Stimulated activated naive CD4-positive, alpha-beta T cell (primary cell): ENCODE data around the gene PHF23.

Experiments used
- DNase-seq, 6 experiments: peaks; one replicate each; lab custom pipeline; 2025; lab: John Stamatoyannopoulos, UW

The PHF23 gene

DNA sequence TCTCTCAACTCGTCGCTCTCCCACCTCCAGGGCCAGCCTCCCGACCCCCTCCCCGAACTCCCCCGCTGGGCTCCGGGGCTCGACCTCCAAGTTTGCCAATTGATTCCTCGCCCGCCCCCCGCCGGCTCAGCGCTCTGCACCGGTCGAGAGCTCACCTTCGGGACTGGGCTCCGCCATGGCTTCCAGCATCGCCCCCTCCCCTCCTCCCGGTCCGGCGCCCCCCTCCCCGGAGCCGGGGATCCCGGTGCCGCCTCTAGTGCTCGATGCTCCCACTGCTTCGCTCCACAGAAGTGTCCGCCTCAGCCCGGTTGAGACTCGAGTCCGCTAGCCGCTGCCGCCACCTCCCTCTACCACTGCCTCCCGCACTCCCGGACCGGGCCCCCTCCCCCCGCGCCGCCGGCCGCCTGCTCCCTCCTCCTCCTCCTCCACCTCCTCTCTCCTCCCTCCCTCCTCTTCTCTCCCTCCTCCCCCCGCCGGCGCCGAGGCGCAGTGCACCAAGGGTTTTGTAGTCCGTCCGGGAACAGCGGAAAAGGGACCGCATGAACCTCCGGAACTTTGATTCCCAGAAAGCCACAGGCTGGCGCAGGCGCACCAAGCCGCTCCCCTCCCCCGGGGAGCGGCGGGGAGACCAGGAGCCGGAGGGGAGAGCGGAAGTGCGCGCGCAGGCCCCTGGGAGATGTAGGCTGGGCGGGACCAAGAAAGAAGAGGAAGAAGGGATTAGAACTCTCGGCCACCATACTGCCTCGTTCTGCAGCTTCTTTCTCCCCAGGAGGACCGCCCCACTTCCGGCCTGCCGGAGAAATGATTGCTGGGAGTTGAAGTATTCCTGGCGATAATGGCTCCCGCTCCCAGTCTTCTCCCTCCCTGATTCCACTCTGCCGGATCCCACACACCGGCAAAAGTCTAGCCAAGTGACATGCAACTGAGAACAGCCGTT is at the start of gene PHF23:
Gene PHF23, minus strand, starts transcription at position 367 of the 937 bp plus-strand sequence. Its CDS starts 178 bp downstream, at position 189.
- DNase-seq = peak; percentile 92 to 98 (median 96)

DNA sequence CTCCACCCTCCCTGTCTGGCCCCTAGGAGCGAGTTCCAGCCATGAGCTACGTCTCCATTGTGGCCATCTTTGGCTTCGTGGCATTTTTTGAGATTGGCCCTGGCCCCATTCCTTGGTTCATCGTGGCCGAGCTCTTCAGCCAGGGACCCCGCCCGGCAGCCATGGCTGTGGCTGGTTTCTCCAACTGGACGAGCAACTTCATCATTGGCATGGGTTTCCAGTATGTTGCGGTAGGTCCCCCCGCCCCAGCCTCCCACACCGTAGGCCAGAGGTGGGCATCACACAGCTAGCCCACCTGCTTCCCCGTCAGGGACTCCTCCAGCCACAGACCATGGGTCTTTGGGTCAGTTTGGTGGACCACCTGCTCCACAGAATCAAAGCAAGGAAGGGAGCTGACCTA is 46.4 kb upstream of the PHF23 start:
- no peak for DNase-seq

DNA sequence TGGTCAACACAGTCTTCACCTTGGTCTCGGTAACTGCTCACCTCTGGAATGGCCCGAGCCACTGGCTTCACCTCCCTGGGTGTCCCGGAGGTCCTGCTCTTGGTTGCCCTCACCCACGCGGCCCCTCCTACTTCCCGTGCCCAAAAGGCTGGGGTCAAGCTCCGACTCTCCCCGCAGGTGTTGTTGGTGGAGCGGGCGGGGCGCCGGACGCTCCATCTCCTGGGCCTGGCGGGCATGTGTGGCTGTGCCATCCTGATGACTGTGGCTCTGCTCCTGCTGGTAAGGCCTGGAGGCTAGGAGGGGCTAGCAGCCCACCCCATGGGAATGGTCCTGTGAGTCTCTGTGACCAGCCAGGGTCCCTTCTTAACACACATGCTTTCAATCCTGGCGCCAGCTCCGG is 45.7 kb upstream of the PHF23 start:
- no peak for DNase-seq

DNA sequence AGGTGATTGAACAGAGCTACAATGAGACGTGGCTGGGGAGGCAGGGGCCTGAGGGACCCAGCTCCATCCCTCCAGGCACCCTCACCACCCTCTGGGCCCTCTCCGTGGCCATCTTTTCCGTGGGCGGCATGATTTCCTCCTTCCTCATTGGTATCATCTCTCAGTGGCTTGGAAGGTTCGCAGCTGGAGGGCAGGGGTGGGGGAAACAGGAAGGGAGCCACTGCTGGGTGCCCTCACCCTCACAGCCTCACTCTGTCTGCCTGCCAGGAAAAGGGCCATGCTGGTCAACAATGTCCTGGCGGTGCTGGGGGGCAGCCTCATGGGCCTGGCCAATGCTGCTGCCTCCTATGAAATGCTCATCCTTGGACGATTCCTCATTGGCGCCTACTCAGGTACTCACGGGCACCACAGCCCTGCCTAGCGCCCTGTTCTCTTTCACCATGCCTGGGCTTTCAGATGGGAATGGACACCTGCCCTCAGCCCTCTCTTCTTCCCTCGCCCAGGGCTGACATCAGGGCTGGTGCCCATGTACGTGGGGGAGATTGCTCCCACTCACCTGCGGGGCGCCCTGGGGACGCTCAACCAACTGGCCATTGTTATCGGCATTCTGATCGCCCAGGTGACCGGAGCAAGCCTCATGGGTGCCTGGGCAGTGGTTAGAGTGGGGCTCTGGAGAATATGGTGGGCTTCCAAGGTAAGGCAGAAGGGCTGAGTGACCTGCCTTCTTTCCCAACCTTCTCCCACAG is 44.4 kb upstream of the PHF23 start:
- DNase-seq = no peak

DNA sequence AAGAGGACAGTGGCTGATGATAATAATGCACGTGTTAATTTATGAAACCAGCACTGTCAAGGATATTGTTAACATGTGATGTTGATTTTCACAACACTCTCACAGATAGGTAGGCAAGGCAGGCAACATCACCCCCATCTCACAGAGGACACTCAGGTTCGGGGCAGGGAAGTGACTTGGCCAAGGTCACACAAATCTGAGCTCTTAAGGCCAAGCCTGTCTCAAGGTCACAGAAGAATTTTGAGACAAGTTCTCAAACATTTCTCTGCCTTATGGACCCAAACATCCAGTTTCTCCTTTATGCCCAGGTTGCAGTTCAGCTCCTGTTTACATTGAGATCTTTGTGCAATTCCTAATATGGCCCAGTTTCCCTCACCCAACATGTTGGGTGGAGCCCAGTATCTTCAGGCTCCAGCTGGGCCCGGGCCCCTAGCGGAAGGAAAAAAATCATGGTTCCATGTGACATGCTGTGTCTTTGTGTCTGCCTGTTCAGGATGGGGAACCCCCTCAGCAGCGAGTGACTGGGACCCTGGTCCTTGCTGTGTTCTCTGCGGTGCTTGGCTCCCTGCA is 43.6 kb upstream of the PHF23 start:
- no peak for DNase-seq

DNA sequence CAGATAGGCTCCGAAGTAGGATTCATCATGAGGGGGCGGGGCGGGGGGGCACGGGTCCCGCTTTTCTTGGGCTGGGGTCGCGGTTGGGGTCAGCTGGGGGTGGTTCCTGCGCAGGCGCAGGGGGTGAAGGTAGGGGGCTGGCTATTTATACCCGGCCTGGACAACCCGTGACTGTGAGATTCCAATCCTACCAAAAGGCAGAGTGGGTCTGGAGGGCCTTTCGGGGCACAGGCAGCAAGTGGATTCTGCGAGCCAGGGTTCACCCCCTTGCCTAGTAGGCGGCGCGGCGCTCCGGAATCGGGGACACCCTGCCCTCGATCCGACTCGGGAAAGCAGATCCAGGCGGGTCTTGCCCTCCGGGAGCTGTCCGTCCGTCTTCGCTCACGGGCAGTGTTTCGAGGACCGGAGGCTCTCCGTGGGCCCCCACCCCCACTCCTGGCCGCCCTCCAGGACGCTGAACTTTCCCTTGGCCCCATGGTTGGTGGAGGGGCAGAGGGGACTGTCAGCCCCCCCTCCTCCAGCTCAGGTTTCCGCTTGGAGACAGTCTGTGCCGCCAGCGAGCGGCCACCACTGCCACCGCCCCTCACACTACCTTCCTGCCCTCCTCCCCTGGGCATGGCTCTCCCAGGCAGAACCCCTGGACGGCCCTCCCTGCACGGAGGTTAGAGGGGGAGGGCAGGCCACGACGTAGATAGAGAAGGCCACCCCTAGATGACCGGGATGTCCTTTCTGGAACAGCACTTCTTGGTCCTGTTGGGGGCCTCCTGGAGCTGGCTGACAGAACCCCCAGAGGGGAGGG is 42.9 kb upstream of the PHF23 start:
- peak in 1 of 6 experiments; percentile 31 for DNase-seq

DNA sequence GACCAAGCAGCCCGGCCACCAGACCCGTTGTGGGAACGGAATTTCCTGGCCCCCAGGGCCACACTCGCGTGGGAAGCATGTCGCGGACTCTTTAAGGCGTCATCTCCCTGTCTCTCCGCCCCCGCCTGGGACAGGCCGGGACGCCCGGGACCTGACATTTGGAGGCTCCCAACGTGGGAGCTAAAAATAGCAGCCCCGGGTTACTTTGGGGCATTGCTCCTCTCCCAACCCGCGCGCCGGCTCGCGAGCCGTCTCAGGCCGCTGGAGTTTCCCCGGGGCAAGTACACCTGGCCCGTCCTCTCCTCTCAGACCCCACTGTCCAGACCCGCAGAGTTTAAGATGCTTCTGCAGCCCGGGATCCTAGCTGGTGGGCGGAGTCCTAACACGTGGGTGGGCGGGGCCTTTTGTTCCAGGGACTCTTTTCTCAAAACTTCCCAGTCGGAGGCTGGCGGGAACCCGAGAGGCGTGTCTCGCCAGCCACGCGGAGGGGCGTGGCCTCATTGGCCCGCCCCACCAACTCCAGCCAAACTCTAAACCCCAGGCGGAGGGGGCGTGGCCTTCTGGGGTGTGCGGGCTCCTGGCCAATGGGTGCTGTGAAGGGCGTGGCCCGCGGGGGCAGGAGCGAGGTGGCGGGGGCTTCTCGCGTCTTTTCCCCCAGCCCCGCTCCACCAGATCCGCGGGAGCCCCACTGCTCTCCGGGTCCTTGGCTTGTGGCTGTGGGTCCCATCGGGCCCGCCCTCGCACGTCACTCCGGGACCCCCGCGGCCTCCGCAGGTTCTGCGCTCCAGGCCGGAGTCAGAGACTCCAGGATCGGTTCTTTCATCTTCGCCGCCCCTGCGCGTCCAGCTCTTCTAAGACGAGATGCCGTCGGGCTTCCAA is 42.1 kb upstream of the PHF23 start, which contains the start of gene SLC2A4:
Gene SLC2A4, plus strand, starts transcription at position 645 of the 879 bp plus-strand sequence. Its CDS starts 217 bp downstream, at position 862.
- peak; percentile 27 to 83 (median 70) for DNase-seq

DNA sequence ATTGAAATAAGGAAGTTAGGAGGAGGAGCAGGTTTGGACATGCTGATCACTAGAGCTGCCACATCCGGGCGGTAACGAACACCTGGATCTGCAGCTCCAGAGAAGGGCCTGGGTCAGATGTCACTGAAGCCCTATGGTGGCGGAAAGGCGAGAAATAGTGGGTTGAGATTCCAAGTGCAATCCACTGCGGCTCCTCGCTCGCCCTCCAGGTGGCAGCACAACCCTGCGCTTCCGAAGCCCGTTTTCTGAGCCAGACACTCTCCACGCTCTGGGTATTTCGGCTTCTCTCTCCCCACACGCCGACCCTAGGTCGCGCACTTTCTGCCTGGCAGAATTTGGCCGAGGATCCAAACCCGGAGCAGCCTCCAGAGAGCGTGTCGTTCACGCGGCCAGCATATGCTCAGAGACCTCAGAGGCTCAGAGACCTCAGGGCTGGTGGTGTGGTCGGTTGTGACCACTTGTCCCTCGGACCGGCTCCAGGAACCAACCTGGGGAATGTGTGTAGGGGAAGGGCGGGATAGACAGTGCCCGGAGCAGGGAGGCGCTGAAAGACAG is 41.3 kb upstream of the PHF23 start:
- DNase-seq = peak; percentile 70 to 88 (median 78)

DNA sequence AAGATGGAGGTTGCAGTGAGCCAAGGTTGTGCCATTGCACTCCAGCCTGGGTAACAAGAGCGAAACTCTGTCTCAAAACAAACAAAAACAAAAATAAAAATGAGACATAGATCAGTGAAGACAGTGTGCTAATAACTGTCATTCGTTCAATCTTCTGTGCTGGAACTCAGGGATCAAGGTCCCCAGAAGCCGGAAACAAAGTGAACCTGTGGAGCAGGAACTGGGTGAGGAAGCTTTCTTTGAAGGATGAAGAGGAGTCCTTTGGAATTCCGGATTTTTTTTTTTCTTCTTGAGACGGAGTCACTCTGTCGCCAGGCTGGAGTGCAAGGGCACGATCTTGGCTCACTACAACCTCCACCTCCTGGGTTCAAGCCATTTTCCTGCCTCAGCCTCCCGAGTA is 40.2 kb upstream of the PHF23 start:
- DNase-seq = no peak

DNA sequence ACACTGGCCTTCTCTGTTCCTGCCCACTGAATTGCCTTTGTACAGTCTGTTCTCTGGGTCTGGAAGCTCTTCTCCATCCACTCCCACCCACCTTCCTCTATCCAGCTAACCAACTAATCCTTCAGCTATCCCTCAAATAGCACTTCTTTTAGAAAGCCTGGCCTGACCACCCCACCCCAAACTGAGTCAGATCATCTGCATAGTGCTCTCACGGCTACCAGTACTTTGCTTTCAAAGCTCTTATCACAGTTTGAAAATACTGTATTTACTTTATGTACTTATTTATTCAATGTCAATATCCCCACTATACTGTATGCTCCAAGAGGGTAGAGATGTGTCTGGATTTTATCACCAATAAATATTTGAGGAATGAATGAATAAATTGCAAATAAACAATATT is 27.5 kb upstream of the PHF23 start:
- no peak for DNase-seq

DNA sequence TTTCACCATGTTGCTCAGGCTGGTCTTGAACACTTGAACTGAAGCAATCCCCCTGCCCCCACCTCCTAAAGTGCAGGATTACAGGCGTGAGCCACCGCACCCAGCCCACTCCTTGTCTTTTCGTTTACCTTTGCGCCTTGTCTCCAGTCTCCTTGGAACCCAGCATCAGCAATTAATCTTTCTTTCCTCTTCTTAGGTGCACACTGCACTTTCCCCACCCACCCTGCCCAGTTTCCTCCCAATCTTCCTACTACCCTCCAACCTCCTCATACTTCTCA is 24.5 kb upstream of the PHF23 start:
- DNase-seq = no peak

DNA sequence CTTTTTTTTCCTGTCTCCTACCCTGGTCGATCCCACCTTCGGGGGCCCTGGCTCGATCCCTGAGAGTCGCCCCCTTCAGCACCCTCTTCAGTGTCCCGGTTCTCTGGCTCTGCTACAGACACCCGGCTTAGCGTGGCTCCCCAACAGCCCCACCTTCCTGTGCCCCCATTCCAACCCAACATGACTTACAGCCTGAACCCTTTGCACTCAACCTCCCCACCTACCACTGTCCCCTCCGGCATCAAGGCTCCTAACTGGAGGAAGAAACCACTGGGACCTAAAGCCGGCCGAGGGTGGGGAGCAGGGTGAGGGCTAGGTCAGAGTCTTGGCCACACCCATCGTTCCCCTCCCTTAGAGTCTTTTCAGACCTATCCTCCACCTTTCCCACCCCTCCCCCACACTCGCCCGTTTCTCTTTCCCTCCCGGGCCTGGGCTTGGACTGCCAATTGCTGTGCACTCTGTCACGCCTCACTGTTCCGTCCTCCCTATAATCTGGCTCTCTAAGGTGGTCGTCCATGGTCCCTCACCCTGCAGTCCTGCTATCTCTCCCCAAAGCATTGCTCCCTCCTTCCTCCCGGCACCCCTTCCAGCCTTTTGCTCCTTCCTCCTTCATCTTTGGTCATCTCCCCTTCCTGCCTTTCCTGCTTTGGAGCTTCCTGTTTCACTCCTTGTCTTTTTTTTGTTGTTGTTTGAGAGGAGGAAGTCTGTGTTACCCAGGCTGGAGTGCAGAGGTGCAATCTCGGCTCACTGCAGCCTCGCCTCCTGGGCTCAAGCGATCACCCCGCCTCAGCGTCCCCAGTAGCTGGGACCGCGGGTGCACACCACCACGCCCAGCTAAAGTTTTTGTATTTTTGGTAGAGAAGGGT is 23.9 kb upstream of the PHF23 start:
- peak in 1 of 6 experiments; percentile 39 for DNase-seq

DNA sequence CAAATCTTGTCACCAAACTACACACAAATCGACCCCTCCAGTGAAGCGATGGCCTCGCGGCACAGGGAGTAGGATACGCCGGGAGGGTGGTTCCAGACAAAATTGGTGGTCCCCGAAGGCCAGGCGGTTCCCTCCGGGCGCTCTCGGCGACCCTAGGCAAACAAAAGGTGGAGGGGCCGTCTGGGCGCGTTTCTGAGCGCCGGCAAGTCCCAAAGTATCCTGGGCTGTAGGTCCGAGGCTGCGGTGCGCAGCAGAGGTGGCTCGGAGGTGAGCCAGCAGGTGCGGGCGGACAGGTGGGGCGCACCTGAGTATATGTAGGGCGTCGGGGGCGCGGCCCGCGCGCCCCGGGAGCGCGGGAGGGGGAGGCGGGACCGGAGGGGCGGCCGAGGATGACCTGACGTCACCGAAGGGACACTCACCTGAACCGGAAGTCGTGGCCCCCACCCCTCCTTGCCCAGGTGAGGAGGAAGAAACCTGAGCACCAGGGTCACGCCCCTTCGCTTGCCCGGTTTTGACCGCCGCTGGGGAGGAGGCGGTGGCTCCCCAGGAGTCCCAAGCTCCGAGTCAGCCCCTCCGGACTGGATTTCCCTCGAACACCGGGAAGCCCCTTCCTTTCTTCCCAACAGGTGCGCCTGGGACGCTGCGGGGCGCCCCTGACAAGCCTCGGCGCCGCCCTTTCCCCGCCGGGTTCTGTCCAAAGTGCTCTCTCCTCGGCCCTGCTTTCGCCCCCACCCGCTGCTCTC is 23.1 kb upstream of the PHF23 start, which contains the start of gene CLDN7:
Gene CLDN7, minus strand, starts transcription at position 287 of the 743 bp plus-strand sequence. CDS start 435 bp downstream, outside the sequence.
- peak in 1 of 6 experiments; percentile 39 for DNase-seq

DNA sequence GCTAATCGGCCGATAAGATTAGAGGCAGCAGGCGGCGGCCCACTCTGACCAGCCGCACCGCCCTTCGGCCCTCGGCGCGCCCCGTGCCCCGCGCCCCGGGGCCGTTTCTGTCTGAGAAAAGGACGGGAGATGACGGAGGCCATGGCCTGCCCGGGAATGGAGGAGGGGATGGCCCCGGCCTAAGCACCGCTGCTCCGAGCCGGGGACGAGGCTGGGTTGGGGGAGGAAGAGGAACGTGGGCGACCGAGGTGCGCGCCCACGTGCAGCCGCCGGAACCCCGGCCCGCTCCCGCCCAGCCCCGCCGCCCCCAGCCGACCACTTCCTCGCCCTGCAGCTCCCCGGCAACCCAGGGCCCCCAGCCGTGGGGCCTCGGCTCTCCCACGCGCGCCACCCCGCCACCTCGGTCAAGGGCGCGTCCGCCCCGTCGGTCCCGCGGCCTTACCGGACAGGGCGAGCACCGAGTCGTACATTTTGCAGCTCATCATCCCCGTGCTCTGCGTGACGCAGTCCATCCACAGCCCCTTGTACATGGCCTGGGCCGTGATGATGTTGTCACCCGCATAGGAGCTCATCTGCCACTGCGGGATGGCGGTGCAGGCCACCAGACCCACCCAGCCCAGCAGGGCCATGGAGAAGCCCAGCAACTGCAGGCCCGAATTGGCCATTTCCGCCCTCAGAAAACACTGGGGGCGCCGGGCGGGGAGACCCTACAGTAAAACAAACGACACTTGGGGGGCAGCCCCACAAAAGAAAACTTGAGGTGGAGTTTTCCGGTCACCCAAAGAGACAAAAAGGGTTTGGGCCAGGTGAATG is 22.3 kb upstream of the PHF23 start:
- peak in 1 of 6 experiments; percentile 30 for DNase-seq

DNA sequence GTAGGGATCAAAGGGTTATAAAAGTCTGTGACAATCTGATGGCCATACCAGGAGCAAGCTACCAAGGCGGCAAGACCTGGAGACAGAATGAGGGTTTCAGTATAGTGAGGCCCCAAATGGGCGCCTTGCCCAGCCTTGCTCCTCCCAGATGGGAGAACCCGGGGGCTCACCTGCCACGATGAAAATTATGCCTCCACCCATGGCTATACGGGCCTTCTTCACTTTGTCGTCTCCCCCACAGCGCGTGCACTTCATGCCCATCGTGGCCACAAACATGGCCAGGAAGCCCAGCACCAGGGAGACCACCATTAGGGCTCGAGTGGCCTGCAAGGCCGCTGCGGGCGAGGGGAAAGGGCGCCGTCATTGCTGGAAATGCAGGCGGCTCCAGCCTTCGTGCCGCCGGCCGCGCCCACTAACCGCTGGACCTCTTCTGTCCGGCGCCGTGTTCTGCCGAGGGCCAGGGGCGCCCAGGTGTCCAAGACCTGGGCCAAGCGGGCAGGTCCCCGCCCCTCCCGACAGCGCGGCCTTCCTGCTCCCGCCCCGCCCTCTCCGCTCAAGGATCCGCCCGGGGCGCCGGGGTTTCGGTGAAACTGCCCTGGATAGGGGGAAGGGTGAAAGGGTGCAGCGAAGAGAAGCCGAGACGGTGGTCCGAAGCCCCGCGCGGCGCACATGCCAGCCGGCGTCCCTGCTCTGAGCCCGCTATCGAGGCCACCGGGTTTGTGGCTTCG is 21.6 kb upstream of the PHF23 start:
- peak in 4 of 6 experiments; percentile 29 to 43 (median 36) for DNase-seq

DNA sequence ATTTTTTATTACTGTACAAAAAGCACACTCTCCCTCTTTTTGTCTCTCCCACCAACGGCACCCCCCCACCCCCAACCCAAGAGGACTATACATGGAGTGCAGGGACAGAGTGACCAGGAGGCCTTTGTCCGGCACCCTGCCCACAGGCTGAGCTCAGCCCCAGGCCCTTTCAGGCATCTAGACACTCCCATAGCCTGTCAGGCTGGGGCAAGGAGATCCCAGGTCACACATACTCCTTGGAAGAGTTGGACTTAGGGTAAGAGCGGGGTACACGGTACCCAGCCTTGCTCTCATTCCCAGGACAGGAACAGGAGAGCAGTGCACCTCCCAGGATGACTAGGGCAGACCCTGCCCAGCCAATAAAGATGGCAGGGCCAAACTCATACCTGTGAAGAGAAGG is 20.9 kb upstream of the PHF23 start:
- no peak for DNase-seq

DNA sequence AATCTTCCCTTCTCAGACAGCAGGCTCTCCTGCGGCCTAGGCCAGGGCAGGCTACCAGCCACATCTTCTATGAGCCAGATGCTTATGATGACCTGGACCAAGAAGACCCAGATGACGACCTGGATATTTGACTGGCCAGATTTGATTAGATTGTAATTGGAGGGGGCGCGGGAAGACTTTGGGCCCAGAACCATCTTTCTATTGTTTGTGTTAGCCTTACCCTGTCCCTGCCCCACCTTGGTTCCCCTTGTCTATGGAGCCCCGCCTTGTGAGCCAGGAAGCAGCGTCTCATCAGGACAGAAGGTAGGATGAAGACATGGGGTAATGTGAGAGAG is 20.3 kb upstream of the PHF23 start:
- DNase-seq = no peak
